Activated CD4-positive, alpha-beta T cell treated with anti-CD3 and anti-CD28 coated beads, Interleukin-2, amount 50 U/mL, for 16 hours (primary cell): ENCODE measurements around the gene LCNL1.
A peak's percentile ranks its signal among the peaks of the same experiment; 100 is the strongest.

ENCODE experiments used
- DNase-seq: peaks from one replicate; pipeline ENCODE4 v3.0.0-alpha.2; 2020

Gene LCNL1

DNA sequence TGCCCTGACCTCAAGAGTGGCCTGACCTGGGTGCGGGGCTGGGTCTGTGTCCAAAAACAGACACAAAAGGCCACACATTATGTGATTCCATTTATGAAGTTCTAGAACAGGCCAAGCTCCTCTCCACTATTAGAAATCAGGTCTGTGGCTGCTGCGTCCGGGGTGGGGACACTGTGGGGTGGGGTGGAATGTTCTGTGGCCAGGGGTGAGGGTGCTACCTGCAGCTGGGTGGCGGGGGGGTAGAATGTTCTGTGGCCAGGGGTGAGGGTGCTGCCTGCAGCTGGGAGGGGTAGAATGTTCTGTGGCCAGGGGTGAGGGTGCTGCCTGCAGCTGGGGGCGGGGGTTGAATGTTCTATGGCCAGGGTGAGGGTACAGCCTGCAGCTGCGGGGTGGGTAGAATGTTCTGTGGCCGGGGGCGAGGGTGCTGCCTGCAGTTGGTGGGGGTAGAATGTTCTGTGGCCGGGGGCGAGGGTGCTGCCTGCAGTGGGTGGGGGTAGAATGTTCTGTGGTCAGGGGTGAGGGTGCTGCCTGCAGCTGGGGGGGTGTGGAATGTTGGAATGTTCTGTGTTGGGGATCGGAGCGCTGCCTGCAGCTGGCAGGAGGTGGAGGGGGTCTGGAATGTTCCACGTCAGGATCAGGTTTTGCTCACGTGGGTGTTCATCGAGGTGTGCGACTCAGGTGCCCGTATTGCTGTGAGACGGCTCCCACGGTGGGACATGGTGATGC lies 22.4 kb upstream of the LCNL1 start:
- DNase-seq, result no peak

GRCh38 chr9:136960938-136961275 lies 21.9 kb upstream of the LCNL1 start:
- DNase-seq, result no peak

GRCh38 chr9:136961279-136962065 lies 21.3 kb upstream of the LCNL1 start:
- DNase-seq, result no peak

DNA sequence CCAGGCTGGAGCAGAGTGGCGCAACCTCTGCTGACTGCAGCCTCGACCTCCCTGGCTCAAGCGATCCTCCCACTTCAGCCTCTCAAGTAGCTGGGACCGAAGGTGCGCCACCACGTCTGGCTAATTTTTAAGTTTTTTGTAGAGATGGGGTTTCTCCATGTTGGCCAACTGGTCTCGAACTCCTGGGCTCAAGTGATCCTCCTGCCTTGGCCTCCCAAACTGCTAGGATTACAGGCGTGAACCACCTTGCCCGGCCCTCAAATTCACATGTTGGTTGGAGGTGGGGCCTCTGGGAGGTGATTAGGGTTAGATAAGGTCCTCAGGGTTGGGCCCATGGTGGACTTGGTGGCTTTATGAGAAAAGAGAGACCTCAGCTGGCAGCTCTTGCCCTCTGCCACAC lies 20.6 kb upstream of the LCNL1 start:
- DNase-seq, result no peak

GRCh38 chr9:136962701-136963248 lies 20.0 kb upstream of the LCNL1 start:
- no peak for DNase-seq

DNA sequence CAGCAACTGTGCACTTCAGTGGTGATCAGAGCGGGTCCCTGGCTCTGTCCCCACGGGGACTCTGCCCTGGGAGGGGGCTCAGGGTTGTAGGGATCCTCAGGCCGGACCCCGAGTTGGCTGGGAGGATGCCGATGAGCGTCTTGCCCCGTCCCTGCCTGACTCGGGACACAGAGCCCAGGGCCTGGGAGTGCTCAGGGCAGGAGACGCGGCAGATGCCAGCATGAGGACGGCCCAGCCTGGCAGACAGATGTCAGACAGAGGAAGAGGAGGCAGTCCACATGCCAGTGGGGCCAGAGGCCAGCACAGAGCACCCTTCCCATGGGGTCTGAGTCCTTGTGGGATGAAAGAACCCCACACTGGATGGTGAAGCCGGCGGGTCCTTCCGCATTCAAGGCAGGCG lies 19.5 kb upstream of the LCNL1 start:
- no peak for DNase-seq

DNA sequence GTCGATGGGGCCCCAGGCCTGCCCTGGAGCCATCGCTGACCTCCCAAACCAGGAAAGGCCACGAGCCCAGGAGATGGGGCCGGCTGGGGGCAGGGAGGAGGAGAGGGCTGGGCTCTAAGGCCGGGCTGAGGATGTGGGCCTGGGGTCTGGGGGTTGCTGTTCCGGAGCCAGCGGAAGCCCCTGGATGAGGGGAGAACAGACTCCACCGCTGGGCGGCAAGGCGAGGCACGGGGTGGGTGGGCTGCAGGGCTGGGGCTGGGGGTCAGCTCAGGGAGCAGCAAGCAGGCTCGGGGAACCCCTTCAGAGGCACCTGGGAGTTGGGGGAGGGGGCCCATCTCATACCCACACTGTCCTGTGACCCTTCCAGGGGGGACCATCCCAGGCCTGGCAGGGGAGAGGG lies 19.0 kb upstream of the LCNL1 start:
- DNase-seq, result no peak

- no peak for DNase-seq
Measured at GRCh38 chr9:136964171-136964689, 18.6 kb upstream of the LCNL1 start.

GRCh38 chr9:136964833-136965422 lies 17.9 kb upstream of the LCNL1 start:
- DNase-seq, result no peak

GRCh38 chr9:136965771-136966484 lies 16.9 kb upstream of the LCNL1 start:
- peak; percentile 31 for DNase-seq

GRCh38 chr9:136968333-136969127 lies 14.3 kb upstream of the LCNL1 start:
- no peak for DNase-seq

- DNase-seq, result no peak
Measured at GRCh38 chr9:136969150-136969549, 13.6 kb upstream of the LCNL1 start.

GRCh38 chr9:136969774-136970173 lies 13.0 kb upstream of the LCNL1 start:
- no peak for DNase-seq

DNA sequence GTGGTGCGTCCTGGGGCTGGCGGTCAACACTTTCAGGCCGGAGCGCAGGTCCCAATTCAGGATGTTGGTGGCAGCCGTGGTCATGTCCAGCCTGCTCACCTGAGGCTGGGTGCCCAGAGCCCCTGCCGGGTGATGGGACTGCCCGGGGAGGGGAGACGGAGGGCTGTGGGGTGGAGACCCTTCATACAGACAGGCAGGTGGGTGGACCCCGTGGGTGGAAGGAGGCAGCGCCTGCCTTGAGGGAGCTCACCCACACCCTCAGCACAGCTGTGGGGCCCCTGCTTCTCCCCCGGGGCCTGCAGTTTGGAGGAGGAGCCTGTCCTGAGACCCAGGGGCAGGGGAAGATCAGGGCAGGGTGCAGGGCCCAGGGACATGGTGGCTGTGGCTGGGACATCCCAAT lies 12.4 kb upstream of the LCNL1 start:
- DNase-seq, result no peak

DNA sequence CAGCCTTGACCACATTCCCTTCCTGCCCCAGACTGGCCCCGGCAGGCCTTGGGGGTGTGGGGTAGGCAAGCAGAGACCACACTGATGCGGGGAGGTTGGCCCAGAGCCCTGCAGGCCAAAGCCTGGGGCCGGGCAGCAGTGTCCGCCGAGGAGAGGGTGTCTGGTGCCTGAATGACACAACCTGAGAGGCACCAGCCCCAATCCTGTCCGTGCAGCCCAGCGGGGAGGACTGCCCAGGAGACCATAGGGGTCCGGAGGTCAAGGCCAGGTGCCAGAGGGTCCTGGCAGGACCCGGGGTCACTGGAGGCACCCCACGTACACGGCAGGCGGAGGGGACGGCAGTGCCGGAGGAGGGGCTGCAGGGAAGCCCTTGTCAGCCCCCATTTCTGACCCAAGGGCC lies 11.0 kb upstream of the LCNL1 start:
- no peak for DNase-seq

GRCh38 chr9:136972335-136972734 lies 10.5 kb upstream of the LCNL1 start:
- DNase-seq, result no peak

- no peak for DNase-seq
Measured at GRCh38 chr9:136972743-136973142, 10.1 kb upstream of the LCNL1 start.

DNA sequence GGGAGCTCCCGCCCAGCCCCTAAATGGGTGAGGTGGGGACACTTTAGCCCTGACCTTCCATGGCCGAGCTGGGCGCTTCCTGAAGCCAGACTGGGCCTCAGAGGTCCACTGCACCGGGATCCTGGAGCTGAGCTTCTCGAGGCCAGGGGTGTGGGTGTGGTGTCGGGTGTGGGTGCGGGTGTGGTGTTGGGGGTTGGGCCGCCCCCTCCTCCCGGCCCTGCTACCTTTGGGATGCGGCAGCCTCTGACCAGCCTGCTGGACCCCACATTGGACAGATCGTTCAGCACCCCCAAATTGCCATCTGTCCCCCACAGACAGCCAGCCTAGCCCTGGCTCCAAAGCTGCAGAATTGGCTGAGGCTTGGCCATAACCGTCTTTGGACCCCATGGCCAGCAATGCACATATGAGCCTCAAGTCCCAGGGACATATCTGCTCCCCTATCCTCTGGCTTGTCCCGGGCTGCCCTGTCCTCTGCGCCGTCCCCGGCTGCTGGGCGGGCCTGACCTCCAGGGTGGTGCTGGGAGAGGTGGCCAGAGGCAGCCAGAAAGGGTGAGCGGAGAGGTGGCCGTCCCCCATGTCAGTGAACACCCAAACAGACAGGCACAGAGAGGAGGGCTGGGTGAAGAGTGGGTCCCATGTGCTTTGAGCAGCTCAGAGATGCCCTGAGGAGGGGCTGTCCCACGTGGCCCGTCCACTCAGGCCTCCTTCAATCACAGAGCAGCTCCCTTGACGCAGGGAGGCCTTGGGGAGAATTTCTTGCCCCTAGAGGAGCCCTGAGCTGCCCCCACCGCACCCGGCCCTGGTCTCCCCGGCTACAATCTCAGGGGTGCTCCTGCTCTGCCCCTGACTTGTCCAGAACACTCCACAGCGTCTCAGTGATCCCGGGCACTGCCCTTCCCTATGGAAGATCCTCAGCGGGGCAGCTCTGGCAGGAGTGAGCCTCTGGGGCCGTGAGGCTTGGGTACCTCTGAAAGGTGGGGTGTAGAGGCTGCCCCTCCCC lies 8.9 kb upstream of the LCNL1 start:
- no peak for DNase-seq

- DNase-seq, result no peak
Measured at GRCh38 chr9:136974817-136975535, 7.8 kb upstream of the LCNL1 start.

DNA sequence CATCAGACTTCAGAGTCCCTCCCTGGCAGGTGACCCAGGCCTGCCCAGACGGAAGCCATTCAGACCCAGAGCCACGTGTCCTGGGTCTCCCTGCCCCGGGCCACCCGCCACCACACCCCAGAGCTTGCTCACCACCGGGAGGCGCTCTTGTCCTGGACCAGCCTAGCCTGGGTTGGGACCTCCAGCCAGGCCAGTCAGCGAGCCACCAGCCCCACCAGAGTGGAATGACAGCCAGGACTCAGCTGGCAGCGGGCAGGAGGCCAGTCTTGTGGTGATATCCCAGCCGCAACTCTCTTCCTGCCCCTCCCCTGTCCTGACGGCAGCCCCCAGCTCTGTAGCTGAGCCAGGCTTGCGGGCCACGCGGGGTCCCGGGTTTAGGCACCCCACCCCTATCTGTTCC lies 7.1 kb upstream of the LCNL1 start:
- peak; percentile 30 for DNase-seq
